HG03439 (cell line): ENCODE data around the gene OCIAD1.
"Not testable (repeated sequence)": the region's sequence is repeated elsewhere in the genome, so short reads cannot be mapped to it uniquely, and the experiment has no call there.

ENCODE experiments used
- ATAC-seq: cut with Tn5 transposase; IDR thresholded peaks from one replicate; pipeline ENCODE4 v1.9.1; 2021; ENCODE audit warnings: mild to moderate bottlenecking, moderate library complexity; ENCODE audit not compliant: unreplicated experiment

Gene OCIAD1

GRCh38 chr4:48830706-48831531, at the start of gene OCIAD1:
TSS of gene OCIAD1 (plus strand) at chr4:48831088. CDS start at chr4:48832625, 1,537 bp downstream.
- ATAC-seq: peak; percentile 99

GRCh38 chr4:48781968-48782367, 48.9 kb upstream of the OCIAD1 start:
- ATAC-seq: no peak

GRCh38 chr4:48785302-48785701, 45.6 kb upstream of the OCIAD1 start:
- ATAC-seq: no peak

- no peak for ATAC-seq
Measured at GRCh38 chr4:48786549-48786948, 44.3 kb upstream of the OCIAD1 start.

- ATAC-seq: no peak
Measured at GRCh38 chr4:48787056-48787455, 43.8 kb upstream of the OCIAD1 start.

GRCh38 chr4:48790561-48790960, 40.3 kb upstream of the OCIAD1 start:
- ATAC-seq: no peak

- no peak for ATAC-seq
Measured at GRCh38 chr4:48791313-48791712, 39.6 kb upstream of the OCIAD1 start.

GRCh38 chr4:48792348-48793006, 38.4 kb upstream of the OCIAD1 start:
- no peak for ATAC-seq

- ATAC-seq: no peak
Measured at GRCh38 chr4:48795108-48795507, 35.8 kb upstream of the OCIAD1 start.

- no peak for ATAC-seq
Measured at GRCh38 chr4:48796191-48796926, 34.5 kb upstream of the OCIAD1 start.

GRCh38 chr4:48796927-48797679, 33.8 kb upstream of the OCIAD1 start:
- ATAC-seq: no peak

- no peak for ATAC-seq
Measured at GRCh38 chr4:48798117-48798516, 32.8 kb upstream of the OCIAD1 start.

- no peak for ATAC-seq
Measured at GRCh38 chr4:48799157-48799556, 31.7 kb upstream of the OCIAD1 start.

GRCh38 chr4:48800155-48800554, 30.7 kb upstream of the OCIAD1 start:
- not testable (repeated sequence) for ATAC-seq

- ATAC-seq: no peak
Measured at GRCh38 chr4:48801016-48801715, 29.7 kb upstream of the OCIAD1 start.

GRCh38 chr4:48804584-48805301, 26.1 kb upstream of the OCIAD1 start:
- no peak for ATAC-seq

GRCh38 chr4:48812866-48813265, 18.0 kb upstream of the OCIAD1 start:
- ATAC-seq: no peak

- peak; percentile 71 for ATAC-seq
Measured at GRCh38 chr4:48813964-48814363, 16.9 kb upstream of the OCIAD1 start.

GRCh38 chr4:48815483-48815882, 15.4 kb upstream of the OCIAD1 start:
- ATAC-seq: no peak

GRCh38 chr4:48816297-48816696, 14.6 kb upstream of the OCIAD1 start:
- ATAC-seq: not testable (repeated sequence)
